H1 (cell line): ENCODE data around the gene VGLL4. TPM values are rescaled to one million over a fixed set of nuclear protein-coding genes. Genes with fewer than 3 reads are reported as not detected.
A peak's percentile ranks its signal among the peaks of the same experiment; 100 is the strongest.

Source experiments
- CTCF ChIA-PET: fragments of 300-600 bp; sonication (Branson Sonifier 250); formaldehyde crosslinking; loops from one replicate; lab custom pipeline; 2021; ENCODE audit not compliant: partially characterized antibody; lab: Charles Lee
- POLR2A ChIA-PET: fragments of 300-600 bp; sonication (Branson Sonifier 250); formaldehyde crosslinking; loops from one replicate; lab custom pipeline; 2021; ENCODE audit warnings: inconsistent platforms; ENCODE audit not compliant: partially characterized antibody; lab: Charles Lee
- DNase-seq, 2 experiments: peaks; one replicate each; pipeline versions ENCODE4 v3.0.0 to v3.0.0-alpha.2; 2010 to 2022; ENCODE audit warnings: low spot score in 2 of 2, low read depth in 1 of 2, mixed read lengths in 1 of 2
- FAIRE-seq: peaks from 2 replicates; lab custom pipeline; 2011; peaks lifted over from hg19 to GRCh38; lab: Jason Lieb, UNC
- H2AFZ ChIP-seq: 2 replicates; pipeline ENCODE4 v1.8.1; 2012; ENCODE audit warnings: low read length, inconsistent platforms
- H2AK5ac ChIP-seq: 2 replicates; pipeline ENCODE4 v1.6.1; 2013; ENCODE audit warnings: low read depth, low read length
- H2BK120ac ChIP-seq: replicated peaks from 2 replicates; pipeline ENCODE3; 2013; ENCODE audit warnings: low read depth, low read length, inconsistent platforms
- H2BK12ac ChIP-seq: 2 replicates; pipeline ENCODE4 v1.6.1; 2013; ENCODE audit warnings: low read depth, low read length
- H2BK15ac ChIP-seq: 2 replicates; pipeline ENCODE4 v1.6.1; 2013; ENCODE audit warnings: low read length
- H2BK20ac ChIP-seq: 2 replicates; pipeline ENCODE4 v1.6.1; 2013; ENCODE audit warnings: low read length
- H2BK5ac ChIP-seq: 2 replicates; pipeline ENCODE4 v1.6.1; 2013; ENCODE audit warnings: low read depth, low read length
- H3K14ac ChIP-seq: 2 replicates; pipeline ENCODE4 v1.6.1; 2013; ENCODE audit warnings: inconsistent platforms; ENCODE audit not compliant: insufficient read length
- H3K18ac ChIP-seq: 2 replicates; pipeline ENCODE4 v1.6.1; 2013; ENCODE audit warnings: low read length; ENCODE audit errors: extremely low read depth
- H3K23ac ChIP-seq: 2 replicates; pipeline ENCODE4 v1.6.1; 2013; ENCODE audit warnings: inconsistent platforms; ENCODE audit not compliant: insufficient read length
- H3K23me2 ChIP-seq: 2 replicates; pipeline ENCODE4 v1.6.1; 2013; ENCODE audit warnings: low read depth, low read length
- H3K27ac ChIP-seq: 2 replicates; pipeline ENCODE4 v1.6.1; 2011; ENCODE audit warnings: low read depth, low read length, inconsistent platforms
- H3K27me3 ChIP-seq, 4 experiments: replicated peaks in 1 of 4; 1 replicate in 1 of 4; 2 replicates in 3 of 4; pipeline versions ENCODE4 v1.6.1 to v1.8.1; 2011 to 2013; ENCODE audit warnings: low read length in 3 of 4, mild to moderate bottlenecking in 3 of 4, inconsistent platforms in 2 of 4, mixed read lengths in 2 of 4, moderate library complexity in 1 of 4; ENCODE audit not compliant: control insufficient read depth in 3 of 4, insufficient read depth in 3 of 4; ENCODE audit errors: extremely low read depth in 1 of 4
- H3K36me3 ChIP-seq, 4 experiments: 2 replicates each; pipeline versions ENCODE4 v1.6.1 to v1.8.1; 2011 to 2013; ENCODE audit warnings: mild to moderate bottlenecking in 4 of 4, low read length in 3 of 4, moderate library complexity in 2 of 4, control low read depth in 1 of 4, inconsistent platforms in 1 of 4; ENCODE audit not compliant: insufficient read depth in 4 of 4, control insufficient read depth in 2 of 4
- H3K4ac ChIP-seq: replicated peaks from 2 replicates; pipeline ENCODE3; 2013; ENCODE audit warnings: low read length, low read depth, mixed read lengths, inconsistent platforms; ENCODE audit not compliant: insufficient read length
- H3K4me1 ChIP-seq, 4 experiments: replicated peaks in 1 of 4; 1 replicate in 1 of 4; 2 replicates in 3 of 4; pipeline versions ENCODE4 v1.6.1 to v1.8.1; 2011 to 2013; ENCODE audit warnings: low read length in 3 of 4, inconsistent platforms in 2 of 4, mixed read lengths in 1 of 4; ENCODE audit not compliant: insufficient read depth in 4 of 4, control insufficient read depth in 3 of 4
- H3K4me2 ChIP-seq, 2 experiments: 2 replicates each; pipeline versions ENCODE4 v1.6.1 to v1.8.1; 2011 to 2013; ENCODE audit warnings: low read depth in 2 of 2, low read length in 2 of 2, control low read depth in 1 of 2, inconsistent platforms in 1 of 2, mild to moderate bottlenecking in 1 of 2; ENCODE audit not compliant: insufficient read depth in 1 of 2
- H3K4me3 ChIP-seq, 4 experiments: fragments of 200-600, 300-600 bp in 1 of 4; sonication (generic), shearing (Covaris generic), sonication (Bioruptor Twin) in 1 of 4; 2 replicates each; pipeline versions ENCODE4 v1.5.1 to v1.8.1; 2011 to 2016; ENCODE audit warnings: low read length in 4 of 4, low read depth in 3 of 4, control low read depth in 2 of 4, inconsistent platforms in 2 of 4, mild to moderate bottlenecking in 2 of 4, mixed read lengths in 1 of 4, moderate library complexity in 1 of 4; ENCODE audit not compliant: insufficient read depth in 2 of 4; ENCODE audit errors: extremely low read depth in 1 of 4
- H3K56ac ChIP-seq: replicated peaks from 2 replicates; pipeline ENCODE3; 2013; ENCODE audit warnings: low read depth, mild to moderate bottlenecking, mixed read lengths, low read length, inconsistent platforms; ENCODE audit not compliant: insufficient read length
- H3K79me1 ChIP-seq: 2 replicates; pipeline ENCODE4 v1.6.1; 2013; ENCODE audit warnings: low read depth, low read length, control low read depth
- H3K79me2 ChIP-seq, 2 experiments: 2 replicates each; pipeline versions ENCODE4 v1.6.1 to v1.8.1; 2012 to 2013; ENCODE audit warnings: low read length in 2 of 2, mild to moderate bottlenecking in 2 of 2, inconsistent platforms in 1 of 2; ENCODE audit not compliant: insufficient read depth in 2 of 2, control insufficient read depth in 1 of 2
- H3K9ac ChIP-seq, 4 experiments: replicated peaks in 1 of 4; 1 replicate in 1 of 4; 2 replicates in 3 of 4; pipeline versions ENCODE4 v1.6.1 to v1.8.1; 2011 to 2013; ENCODE audit warnings: low read depth in 3 of 4, low read length in 3 of 4, control low read depth in 2 of 4, mild to moderate bottlenecking in 2 of 4, moderate library complexity in 2 of 4, inconsistent platforms in 1 of 4; ENCODE audit errors: extremely low read depth in 1 of 4
- H3K9me3 ChIP-seq, 2 experiments: 2 replicates each; pipeline versions ENCODE4 v1.6.1 to v1.8.1; 2012 to 2013; ENCODE audit warnings: mild to moderate bottlenecking in 2 of 2, moderate library complexity in 2 of 2, control low read depth in 1 of 2, inconsistent platforms in 1 of 2, low read depth in 1 of 2, low read length in 1 of 2, mixed read lengths in 1 of 2; ENCODE audit not compliant: insufficient read depth in 2 of 2
- H4K20me1 ChIP-seq, 2 experiments: replicated peaks in 1 of 2; 2 replicates each; pipeline versions ENCODE3 to v1.8.1; 2011 to 2013; ENCODE audit warnings: inconsistent platforms in 2 of 2, low read length in 2 of 2, mild to moderate bottlenecking in 1 of 2; ENCODE audit not compliant: insufficient read depth in 2 of 2, control insufficient read depth in 1 of 2
- H4K5ac ChIP-seq: 2 replicates; pipeline ENCODE4 v1.6.1; 2013; ENCODE audit warnings: low read length, low read depth, mixed read lengths, inconsistent platforms; ENCODE audit not compliant: insufficient read length
- H4K8ac ChIP-seq: 2 replicates; pipeline ENCODE4 v1.8.0; 2013; ENCODE audit warnings: mild to moderate bottlenecking, moderate library complexity, low read length, inconsistent platforms; ENCODE audit not compliant: insufficient read depth; ENCODE audit errors: extremely low read depth
- H4K91ac ChIP-seq: replicated peaks from 2 replicates; pipeline ENCODE3; 2013; ENCODE audit warnings: low read length, mixed read lengths, inconsistent platforms; ENCODE audit not compliant: insufficient read length
- ATF2 ChIP-seq: IDR thresholded peaks from 2 replicates; pipeline ENCODE4 v1.6.1; 2012; ENCODE audit warnings: low read length, inconsistent platforms
- CHD2 ChIP-seq: IDR thresholded peaks from 2 replicates; pipeline ENCODE4 v1.6.1; 2012; ENCODE audit warnings: low read length, improper control_type of control experiment
- GTF2F1 ChIP-seq: IDR thresholded peaks from 2 replicates; pipeline ENCODE4 v1.6.1; 2012; ENCODE audit warnings: low read depth, low read length, improper control_type of control experiment, borderline replicate concordance
- HDAC6 ChIP-seq: IDR thresholded peaks from one replicate; pipeline ENCODE4 v1.7.1; 2012; ENCODE audit warnings: low read depth, mild to moderate bottlenecking, inconsistent platforms, low read length, moderate library complexity
- PHF8 ChIP-seq: fragments of 200-600 bp; sonication (generic); conservative IDR thresholded peaks from 2 replicates; pipeline ENCODE4 v1.7.1; 2012; ENCODE audit warnings: low read depth, mild to moderate bottlenecking, inconsistent platforms, low read length, moderate library complexity
- RBBP5 ChIP-seq: IDR thresholded peaks from 2 replicates; pipeline ENCODE4 v1.7.1; 2012; ENCODE audit warnings: low read depth, mild to moderate bottlenecking, inconsistent platforms, low read length, moderate library complexity, borderline replicate concordance
- SAP30 ChIP-seq: fragments of 300-600 bp; sonication (generic); IDR thresholded peaks from 2 replicates; pipeline ENCODE4 v1.7.1; 2012; ENCODE audit warnings: low read length, moderate library complexity, mild to moderate bottlenecking, inconsistent platforms; ENCODE audit not compliant: insufficient read depth, insufficient replicate concordance
- SIN3A ChIP-seq, 2 experiments: IDR thresholded peaks in 1 of 2; conservative IDR thresholded peaks in 1 of 2; 2 replicates each; pipeline ENCODE4 v1.6.1; 2011 to 2012; ENCODE audit warnings: low read length in 2 of 2, improper control_type of control experiment in 1 of 2, low read depth in 1 of 2, mild to moderate bottlenecking in 1 of 2
- SRF ChIP-seq: IDR thresholded peaks from 2 replicates; pipeline ENCODE4 v1.6.1; 2011; ENCODE audit warnings: mild to moderate bottlenecking, low read depth, low read length, moderate library complexity
- WGBS, 2 experiments: shearing (Covaris generic) in 1 of 2; methylation state at CpG; one replicate each; pipeline versions ENCODE4 v1.1.6 to v1.1.7; 2013 to 2015; ENCODE audit warnings: low lambda C conversion rate in 2 of 2, mixed read lengths in 2 of 2, inconsistent platforms in 1 of 2, low coverage in 1 of 2, missing lambda C conversion rate in 1 of 2; ENCODE audit not compliant: insufficient replicate concordance in 2 of 2, insufficient coverage in 1 of 2, insufficient read length in 1 of 2; ENCODE audit errors: extremely low coverage in 1 of 2, missing lambda C conversion rate in 1 of 2; 5-methylcytosine and 5-hydroxymethylcytosine counted together
- polyA plus RNA-seq, 7 experiments: library from polyadenylated mRNA; depleted of rRNA in 3 of 7; stranded (reverse) in 5 of 7; unstranded in 2 of 7; fragments of >200 nt in 5 of 7; fragments of 200-250 nt in 2 of 7; gene quantifications; 1 replicate in 5 of 7; 2 replicates in 1 of 7; 4 replicates in 1 of 7; pipeline versions ENCODE4 v1.2.1 to v1.2.3, GENCODE V29; 2011 to 2013; ENCODE audit warnings: missing spikeins in 2 of 7, mixed read lengths in 2 of 7
- total RNA-seq: library from RNA; stranded (reverse); fragmentation: NEBNext Ultra II Directional; extraction: Animal tissue kit (Norgen Biotek cat#: 25700); gene quantifications from 2 replicates; pipeline ENCODE4 v1.2.1, GENCODE V29; 2021

The VGLL4 gene
- total and polyA plus RNA-seq, 2 of the 8 experiments (the other 6 are each of a cell fraction or from before 2014, with no cell fraction given) = 45.1 to 50.0 TPM

- Histone ChIP-seq H3K36me3 (no peaks in the 10 kb centered on the region), H2BK120ac (no peak overlapping the region), H3K27me3 (no peaks in the 10 kb centered on the region), H3K4me1 (peaks cover 10 to 23% (median 16%) of the 10 kb centered on the region in 4 experiments), H4K20me1 (peaks cover 18 to 35% of the 10 kb centered on the region in 2 experiments), H4K5ac (no peak overlapping the region), H2AK5ac (no peak overlapping the region), H3K23me2 (no peaks in the 10 kb centered on the region), H4K91ac (no peak overlapping the region), H2BK12ac (no peak overlapping the region), H3K23ac (no peak overlapping the region), H3K56ac (no peak overlapping the region), H3K79me2 (peaks cover 8 to 99% of the 10 kb centered on the region in 2 experiments), H2AFZ (no peak overlapping the region), H3K4ac (no peak overlapping the region), H3K79me1 (peaks cover 12% of the 10 kb centered on the region), H2BK15ac (no peak overlapping the region), H2BK5ac (no peak overlapping the region), H2BK20ac (no peak overlapping the region), H3K18ac (no peak overlapping the region), H3K4me2 (no peak overlapping the region), H3K14ac (no peak overlapping the region), H3K27ac (no peak overlapping the region), H3K9me3 (no peaks in the 10 kb centered on the region), H3K9ac (no peak overlapping the region), H3K4me3 (no peak overlapping the region), H4K8ac (peak overlapping the region; percentile 48; the same call in 1 of the 2 replicates)
- FAIRE-seq (no peak), DNase-seq (no peak)
- ChIA-PET CTCF (interaction anchor here (1.1 to 1.6 kb wide), 6 partner anchors 11 to 240 kb away, joined by 3 to 5 read pairs (median 4); no protein-coding TSS in a partner anchor), POLR2A (interaction anchor here (1.1 to 1.4 kb wide), 3 partner anchors 17 to 23 kb away, joined by 3 read pairs; partner anchors contain the start of gene VGLL4)
- WGBS, 2 experiments = 76% methylated on average over 11 of the region's 11 CpGs; no CpG with 5 or more reads in 1 of the 2 experiments
- TF ChIP-seq PHF8 (no peak), CHD2 (no peak), SRF (no peak), SIN3A (conservative IDR thresholded peaks at IDR 0.05 in 1 of 2, IDR thresholded peaks at IDR 0.05 in 1 of 2; ENCODE audit: low read depth in 1 of 2, low read length in 2 of 2) (no peak), ATF2 (no peak), HDAC6 (no peak), RBBP5 (no peak), SAP30 (no peak), GTF2F1 (no peak)
Observed at GRCh38 chr3:11619946-11620652, 23.6 kb downstream of the VGLL4 start.
